AG10803 (cell line): ENCODE results near the gene ZC3H14.

ENCODE experiments used
- DNase-seq: peaks from one replicate; pipeline ENCODE4 v3.0.0; 2010; ENCODE audit warnings: low read depth
- H3K4me3 ChIP-seq: 2 replicates; pipeline ENCODE4 v1.5.1; 2011; ENCODE audit warnings: mild to moderate bottlenecking, low read length, control low read depth
- TF ChIP-seq, protein P1 (sequence below): conservative IDR thresholded peaks from 2 replicates; pipeline ENCODE4 v1.5.1; 2011; ENCODE audit warnings: mild to moderate bottlenecking, low read length, control low read depth, inconsistent platforms

Gene ZC3H14

DNA sequence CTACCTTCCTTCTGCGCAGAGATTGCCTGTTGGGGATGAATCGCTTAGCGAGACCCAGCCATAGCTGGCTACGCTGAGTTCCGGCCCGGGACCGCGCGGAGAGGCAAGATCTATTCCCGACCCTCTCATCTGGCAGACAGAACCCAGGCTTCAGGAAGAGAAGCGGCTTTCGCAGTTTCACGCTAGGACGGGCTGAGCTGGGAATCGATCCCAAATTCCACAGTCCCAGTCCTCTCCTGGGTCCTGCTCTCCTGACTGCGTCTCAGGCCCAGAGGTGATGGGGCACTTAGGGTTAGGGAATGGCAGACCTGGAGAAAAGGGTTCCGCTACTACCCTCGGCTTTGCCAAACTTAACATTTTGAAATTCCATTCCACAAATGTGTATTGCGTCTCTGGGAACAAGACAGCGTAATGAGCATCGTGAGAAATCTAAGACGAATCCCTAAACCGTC lies 10.8 kb upstream of the ZC3H14 start:
- H3K4me3 ChIP-seq, result peak overlapping the region; percentile 83
- TF ChIP-seq, protein P1, sequence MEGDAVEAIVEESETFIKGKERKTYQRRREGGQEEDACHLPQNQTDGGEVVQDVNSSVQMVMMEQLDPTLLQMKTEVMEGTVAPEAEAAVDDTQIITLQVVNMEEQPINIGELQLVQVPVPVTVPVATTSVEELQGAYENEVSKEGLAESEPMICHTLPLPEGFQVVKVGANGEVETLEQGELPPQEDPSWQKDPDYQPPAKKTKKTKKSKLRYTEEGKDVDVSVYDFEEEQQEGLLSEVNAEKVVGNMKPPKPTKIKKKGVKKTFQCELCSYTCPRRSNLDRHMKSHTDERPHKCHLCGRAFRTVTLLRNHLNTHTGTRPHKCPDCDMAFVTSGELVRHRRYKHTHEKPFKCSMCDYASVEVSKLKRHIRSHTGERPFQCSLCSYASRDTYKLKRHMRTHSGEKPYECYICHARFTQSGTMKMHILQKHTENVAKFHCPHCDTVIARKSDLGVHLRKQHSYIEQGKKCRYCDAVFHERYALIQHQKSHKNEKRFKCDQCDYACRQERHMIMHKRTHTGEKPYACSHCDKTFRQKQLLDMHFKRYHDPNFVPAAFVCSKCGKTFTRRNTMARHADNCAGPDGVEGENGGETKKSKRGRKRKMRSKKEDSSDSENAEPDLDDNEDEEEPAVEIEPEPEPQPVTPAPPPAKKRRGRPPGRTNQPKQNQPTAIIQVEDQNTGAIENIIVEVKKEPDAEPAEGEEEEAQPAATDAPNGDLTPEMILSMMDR, result no peak
- peak; percentile 30 for DNase-seq

DNA sequence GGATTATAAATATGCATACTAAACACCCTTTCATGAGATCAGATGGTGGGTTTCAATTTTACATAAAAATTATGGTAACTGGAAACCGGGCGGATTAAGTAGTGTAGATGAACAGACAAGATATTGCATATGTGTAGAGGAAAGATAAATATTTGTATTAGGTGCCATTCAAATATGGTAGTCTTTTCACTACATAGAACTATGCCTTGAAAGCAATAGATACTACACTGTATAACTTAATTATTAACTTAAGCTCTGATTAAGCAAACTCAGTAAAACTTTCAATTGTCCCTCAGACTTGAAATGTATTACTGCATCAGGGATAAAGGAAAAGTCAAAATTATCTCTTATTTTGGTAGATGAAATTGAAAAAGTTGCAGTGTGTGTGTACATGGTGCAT lies 10.0 kb upstream of the ZC3H14 start:
- DNase-seq, result no peak

DNA sequence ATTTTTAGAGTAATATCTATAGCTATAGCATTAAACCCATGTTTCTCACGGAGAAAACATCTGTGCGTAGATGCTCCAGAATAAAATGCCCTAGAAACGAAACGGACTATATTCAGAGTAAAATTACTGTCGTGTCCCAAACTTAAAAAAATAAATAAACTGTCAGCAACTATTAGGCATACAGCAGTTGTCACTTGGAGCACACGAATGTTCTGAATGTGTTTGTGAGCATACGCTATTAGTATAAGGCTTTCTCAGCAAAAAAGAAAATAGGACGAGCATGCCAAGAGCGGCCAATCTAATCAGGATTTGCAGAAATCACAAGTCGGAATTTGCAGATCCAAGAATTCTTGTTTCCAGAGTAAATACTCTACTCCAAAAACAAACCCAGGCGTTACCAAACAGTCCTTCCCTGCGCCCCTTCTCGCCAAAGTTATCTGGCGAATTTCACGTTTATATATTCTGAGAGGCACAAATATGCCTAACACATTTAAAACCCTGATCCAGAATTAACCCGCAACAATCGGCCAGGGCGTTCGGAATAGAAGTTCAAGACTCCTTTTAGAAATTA lies 8.9 kb upstream of the ZC3H14 start:
- DNase-seq, result peak; percentile 11
- TF ChIP-seq, protein P1, result no peak
- H3K4me3 ChIP-seq, result peak overlapping the region; percentile 80

More for the DNA sequence above, 10.0 kb upstream of the ZC3H14 start:
- H3K4me3 ChIP-seq, result peak overlapping the region; percentile 83
- TF ChIP-seq, protein P1, result no peak

DNA sequence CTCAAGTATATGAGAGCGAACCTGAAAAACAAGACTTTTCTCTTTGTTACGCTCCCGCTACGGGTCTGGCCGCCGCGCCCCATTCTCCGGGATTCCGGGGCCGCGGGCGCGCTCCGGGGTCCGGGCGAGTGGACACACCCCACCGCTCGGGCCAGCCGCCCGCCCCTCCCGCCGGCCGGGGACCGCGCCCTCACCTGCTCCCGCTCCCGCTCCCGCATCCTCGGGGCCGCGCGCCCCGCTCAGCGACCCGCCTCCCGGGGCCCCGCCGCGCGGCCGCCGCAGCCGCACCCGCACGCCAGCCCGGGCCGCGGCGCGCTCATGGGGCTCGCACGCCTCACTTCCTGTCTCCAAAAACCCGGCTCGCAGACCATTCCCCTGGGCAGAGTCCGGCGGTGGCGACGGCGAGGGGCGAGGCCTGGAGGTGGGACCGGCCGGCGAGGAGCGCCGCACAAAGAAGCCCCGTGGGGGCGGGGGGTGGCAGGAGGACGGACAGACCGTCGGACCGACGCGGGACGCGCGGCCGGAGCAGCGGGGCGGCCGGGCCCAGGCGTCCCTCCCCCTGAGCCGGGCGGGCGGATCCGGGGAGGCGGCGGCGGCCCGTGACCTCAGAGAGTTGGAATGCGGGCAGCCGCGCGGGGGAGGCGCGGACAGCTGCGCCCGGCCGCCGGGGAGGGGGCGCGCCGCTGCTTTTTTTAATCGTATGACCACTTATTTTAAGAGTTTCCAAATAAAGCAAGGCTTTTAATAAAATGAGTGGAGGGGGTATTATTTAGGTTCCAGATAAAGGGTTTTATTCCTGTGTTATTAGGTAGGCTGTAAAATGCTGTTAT lies 8.2 kb upstream of the ZC3H14 start, which contains the start of gene PTPN21:
Gene PTPN21 (minus strand): TSS at position 551 of the 830 bp plus-strand sequence. CDS start 4,590 bp downstream, outside the sequence.
- DNase-seq, result peak; percentile 71
- TF ChIP-seq, protein P1, result no peak
- H3K4me3 ChIP-seq, result peak within 1 kb of the TSS; percentile 80

DNA sequence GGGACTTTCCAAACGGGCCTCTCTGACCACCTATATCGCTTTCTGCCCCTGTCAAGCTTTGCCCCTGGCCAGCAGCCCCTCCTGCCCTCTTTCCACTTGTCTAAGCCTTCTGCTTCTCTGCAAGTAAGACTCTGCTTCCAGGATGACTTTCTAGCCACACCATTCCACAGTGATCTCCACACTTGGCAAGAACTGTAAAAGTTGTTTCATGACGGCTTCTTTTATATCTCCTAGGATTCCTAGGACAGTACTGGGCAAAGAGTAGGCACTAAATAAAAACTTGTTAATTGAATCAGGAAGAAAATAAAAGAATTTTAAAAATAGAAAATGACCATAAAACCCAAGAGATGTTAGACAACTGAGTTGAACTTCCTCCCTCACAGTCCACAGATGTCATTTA lies 6.3 kb upstream of the ZC3H14 start:
- no peak overlapping the region for H3K4me3 ChIP-seq
- TF ChIP-seq, protein P1, result no peak
- peak; percentile 40 for DNase-seq

DNA sequence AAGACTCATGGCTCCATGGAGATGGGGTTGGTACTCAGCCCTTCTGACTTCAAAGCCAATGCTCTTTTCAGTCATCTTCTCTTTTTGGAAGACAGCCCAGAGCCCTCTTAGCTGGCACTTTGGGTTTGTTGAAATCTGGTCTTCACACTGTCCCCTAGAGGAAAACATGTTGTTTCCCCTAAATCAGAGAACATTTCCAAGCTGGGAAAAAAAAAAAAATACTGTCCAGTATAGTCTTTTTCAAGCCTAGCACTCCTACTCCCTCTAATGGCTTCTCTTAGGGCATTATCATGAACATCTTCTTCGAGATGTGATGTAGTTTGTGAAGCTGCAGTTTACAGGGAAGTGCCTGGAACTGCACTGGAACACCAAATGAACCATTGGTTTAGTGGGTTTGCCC lies 3.0 kb upstream of the ZC3H14 start:
- H3K4me3 ChIP-seq, result no peak overlapping the region
- TF ChIP-seq, protein P1, result peak; percentile 70
- peak; percentile 76 for DNase-seq

DNA sequence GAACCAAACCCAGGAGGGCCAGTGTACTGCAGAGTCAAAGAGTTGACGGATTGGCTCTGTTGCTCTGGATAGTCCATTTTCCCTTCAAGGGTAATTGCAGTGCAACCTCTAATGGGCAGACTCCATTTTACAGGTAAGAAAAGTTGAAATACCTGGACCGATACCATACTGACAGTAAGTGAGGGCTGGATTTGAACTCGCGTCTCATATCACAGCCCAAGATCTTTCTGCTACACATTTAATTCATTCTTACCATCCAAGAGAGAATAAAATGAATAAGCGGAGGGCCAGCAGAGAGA lies 356 bp upstream of the ZC3H14 start:
- H3K4me3 ChIP-seq, result peak overlapping the region; percentile 87
- TF ChIP-seq, protein P1, result no peak
- DNase-seq, result no peak
